Left kidney (tissue), 1 donor: Measurements from ENCODE around the gene DMC1. TPM values are rescaled to one million over a fixed set of nuclear protein-coding genes. Genes with fewer than 3 reads are reported as not detected.

Source experiments
- polyA plus RNA-seq: library from polyadenylated mRNA; unstranded; fragments of 120-200 nt; gene quantifications from one replicate; pipeline ENCODE4 v1.2.1, GENCODE V29; 2013; ENCODE audit not compliant: insufficient read length

DMC1 gene
- polyA plus RNA-seq, 1 donor: 8.1 TPM

Other genes with a start within 250 kb of the DMC1 start
- 0.18 TPM for gene KCNJ4, start 115.0 kb downstream of the DMC1 start, polyA plus RNA-seq
- 11.0 TPM for gene KDELR3, start 102.1 kb downstream of the DMC1 start, polyA plus RNA-seq
- gene DDX17, start 63.9 kb downstream of the DMC1 start, polyA plus RNA-seq: 1,227 TPM
- 12.0 TPM for gene FAM227A, start 86.2 kb upstream of the DMC1 start, polyA plus RNA-seq
- gene CBY1, start 86.5 kb upstream of the DMC1 start, polyA plus RNA-seq: 59.4 TPM
- gene TOMM22, start 111.8 kb upstream of the DMC1 start, polyA plus RNA-seq: 101 TPM
- 44.8 TPM for gene JOSD1, start 130.8 kb upstream of the DMC1 start, polyA plus RNA-seq
- gene GTPBP1, start 135.8 kb upstream of the DMC1 start, polyA plus RNA-seq: 53.6 TPM
- gene SUN2, start 185.8 kb upstream of the DMC1 start, polyA plus RNA-seq: 60.7 TPM
- 30.2 TPM for gene DNAL4, start 224.0 kb upstream of the DMC1 start, polyA plus RNA-seq